Mucosa of stomach (tissue), 1 donor: ENCODE measurements around the gene RPS18.

Experiments used
- H3K27me3 ChIP-seq: one replicate; pipeline ENCODE4 v1.7.0; 2013; ENCODE audit warnings: mild to moderate bottlenecking, low read length; ENCODE audit not compliant: control insufficient read depth, insufficient read depth
- H3K36me3 ChIP-seq: one replicate; pipeline ENCODE4 v1.7.0; 2013; ENCODE audit warnings: low read length; ENCODE audit not compliant: control insufficient read depth, insufficient read depth
- H3K4me1 ChIP-seq: one replicate; pipeline ENCODE4 v1.7.0; 2013; ENCODE audit warnings: mild to moderate bottlenecking, low read length; ENCODE audit not compliant: control insufficient read depth, insufficient read depth
- H3K4me3 ChIP-seq: one replicate; pipeline ENCODE4 v1.7.0; 2013; ENCODE audit warnings: low read length
- H3K9ac ChIP-seq: one replicate; pipeline ENCODE4 v1.7.0; 2013; ENCODE audit warnings: mild to moderate bottlenecking, low read length, moderate library complexity
- H3K9me3 ChIP-seq: one replicate; pipeline ENCODE4 v1.7.0; 2013; ENCODE audit warnings: mild to moderate bottlenecking, low read length, moderate library complexity; ENCODE audit not compliant: control insufficient read depth
- donor health status: Pancreatic carcinoma.

RPS18 gene

DNA sequence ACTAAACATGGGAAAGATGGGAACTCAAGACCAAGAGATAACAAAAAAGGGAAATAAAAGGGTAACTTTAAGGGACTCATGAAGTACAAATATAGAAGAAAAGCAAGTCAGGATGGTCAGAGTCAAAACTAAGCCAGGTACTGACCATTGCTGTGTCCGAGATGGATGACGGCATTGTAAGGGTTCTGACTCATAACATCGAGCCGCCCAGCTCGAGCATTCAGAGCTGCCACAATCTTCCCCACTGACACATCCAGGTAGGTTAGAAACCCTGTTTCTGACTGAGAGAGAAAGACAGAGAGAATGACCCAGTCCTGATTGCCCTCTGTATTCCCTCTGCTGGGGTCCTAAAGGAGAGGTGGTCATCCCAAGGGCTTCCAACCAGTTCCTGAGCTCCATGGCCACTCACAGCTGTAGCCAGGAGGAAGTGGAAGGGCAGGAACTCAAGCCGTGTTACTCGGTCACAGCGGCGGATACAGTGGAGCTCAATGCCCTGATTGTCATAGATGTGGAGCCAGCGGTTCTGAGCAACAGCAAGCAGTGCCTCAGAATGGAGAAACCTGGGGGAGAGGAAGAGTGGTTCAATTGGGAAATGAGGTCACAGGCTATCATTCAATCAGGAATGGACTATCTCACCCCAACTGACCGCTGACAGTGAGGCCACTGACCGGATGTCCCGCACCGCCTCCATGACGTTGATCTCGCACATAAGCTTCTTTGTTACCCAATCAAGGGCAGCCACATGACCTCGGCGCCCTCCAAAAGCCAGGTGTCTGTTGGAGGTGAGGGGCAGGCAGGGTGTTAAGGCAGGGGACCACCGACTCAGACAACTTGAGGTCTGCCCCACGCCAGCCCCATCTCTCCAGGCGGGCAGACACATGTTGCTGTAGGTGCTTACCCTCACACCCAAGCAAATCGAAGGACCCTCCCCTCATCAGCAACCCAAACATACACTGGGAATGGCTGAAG, 15.4 kb downstream of the RPS18 start:
- Histone ChIP-seq H3K9ac (no peak overlapping the region), H3K4me1 (peaks cover 16% of the 10 kb centered on the region), H3K9me3 (no peaks in the 10 kb centered on the region), H3K4me3 (no peak overlapping the region), H3K27me3 (no peaks in the 10 kb centered on the region), H3K36me3 (peaks cover 4% of the 10 kb centered on the region)

DNA sequence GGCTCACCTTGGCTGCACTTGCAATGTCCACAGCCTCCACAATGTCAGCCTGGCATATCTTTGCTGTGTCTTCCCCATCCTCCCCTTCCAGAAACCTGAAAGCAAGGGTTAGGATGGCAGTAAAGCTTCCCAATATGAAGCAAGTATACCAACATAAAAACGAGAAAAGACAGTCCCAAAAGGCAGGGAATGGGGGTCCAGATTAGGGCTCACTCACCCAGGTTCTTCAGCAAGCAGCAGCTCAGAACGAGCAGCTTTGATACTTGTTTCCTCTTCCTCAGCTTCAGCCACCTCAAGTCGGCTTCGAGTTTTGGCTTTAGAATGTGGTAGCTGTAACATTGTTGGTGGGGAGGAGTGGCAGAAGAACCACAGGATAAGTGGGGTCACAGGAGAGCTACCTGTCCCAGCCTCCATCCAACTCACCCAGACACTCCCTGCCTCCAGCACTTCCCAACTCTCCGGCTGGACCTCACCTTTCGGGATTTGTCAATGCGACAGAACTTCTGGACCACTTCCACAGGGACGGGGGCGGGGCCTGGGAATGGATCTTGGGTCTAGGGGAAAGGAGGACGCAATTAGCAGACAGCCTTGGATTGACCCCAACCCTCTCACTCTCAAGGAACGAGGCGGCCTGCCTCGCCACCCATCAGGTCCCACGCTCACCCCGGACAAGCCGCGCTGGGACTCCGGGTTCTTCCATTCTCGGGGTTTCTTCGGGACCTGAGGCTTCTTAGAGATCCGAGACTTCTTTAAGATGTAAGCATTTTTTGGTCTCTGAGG, 16.5 kb downstream of the RPS18 start:
- Histone ChIP-seq H3K27me3 (no peaks in the 10 kb centered on the region), H3K4me3 (peak overlapping the region; percentile 78), H3K9me3 (no peaks in the 10 kb centered on the region), H3K4me1 (peaks cover 16% of the 10 kb centered on the region), H3K36me3 (no peaks in the 10 kb centered on the region), H3K9ac (peak overlapping the region; percentile 77)

DNA sequence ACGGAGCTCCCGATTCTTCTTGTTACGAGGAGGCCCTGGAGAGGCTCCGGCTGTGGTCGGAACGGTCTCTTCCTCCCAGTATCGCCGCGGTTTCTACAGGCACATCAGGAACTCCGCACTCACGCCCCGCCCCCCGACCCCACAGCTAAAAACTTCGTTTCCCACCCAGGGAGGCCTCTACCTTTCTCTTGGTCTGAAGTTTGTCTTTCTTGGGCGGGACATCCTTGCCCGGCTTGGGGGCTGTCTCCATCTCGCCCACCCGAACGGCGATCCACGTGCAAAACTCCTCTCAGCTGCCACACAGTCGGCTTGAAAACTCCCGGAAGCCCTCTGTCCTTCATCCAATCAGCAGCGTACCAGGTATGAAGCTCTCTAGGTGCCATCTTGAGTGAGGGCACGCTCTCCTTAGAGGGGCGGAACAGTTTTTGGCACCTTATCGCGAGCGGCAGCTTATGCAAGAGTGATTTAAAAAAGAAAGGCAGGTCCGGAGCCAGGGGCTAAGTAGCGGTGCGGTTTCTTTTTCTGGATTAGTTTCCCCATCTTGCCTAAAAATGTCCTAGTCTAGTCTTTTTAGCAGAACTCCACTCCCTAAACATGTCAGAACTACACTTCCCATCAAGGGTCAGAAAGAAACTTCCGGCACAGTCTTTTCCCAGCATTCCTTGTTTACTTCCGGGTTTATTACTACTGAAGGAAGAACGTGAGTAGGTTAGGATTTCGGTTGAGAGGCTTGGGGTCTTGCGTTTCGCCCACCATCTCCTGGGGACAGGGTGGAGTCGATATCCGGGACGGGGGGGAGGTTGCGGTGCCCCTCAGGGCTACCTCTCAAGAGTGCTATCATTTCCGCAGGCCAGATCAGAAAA, 17.3 kb downstream of the RPS18 start, which contains the start of the genes PFDN6 and WDR46:
Gene PFDN6 (plus strand): TSS at position 681 of the 863 bp plus-strand sequence. CDS start 256 bp downstream, outside the sequence.
Gene WDR46 (minus strand): TSS at position 319 of the 863 bp plus-strand sequence. CDS start 69 bp downstream, at position 250.
- Histone ChIP-seq H3K9ac (peak within 1 kb of the TSS; percentile 77), H3K27me3 (no peaks in the 10 kb centered on the region), H3K9me3 (no peaks in the 10 kb centered on the region), H3K36me3 (no peaks in the 10 kb centered on the region), H3K4me3 (peak within 1 kb of the TSS; percentile 78), H3K4me1 (peaks cover 16% of the 10 kb centered on the region)

DNA sequence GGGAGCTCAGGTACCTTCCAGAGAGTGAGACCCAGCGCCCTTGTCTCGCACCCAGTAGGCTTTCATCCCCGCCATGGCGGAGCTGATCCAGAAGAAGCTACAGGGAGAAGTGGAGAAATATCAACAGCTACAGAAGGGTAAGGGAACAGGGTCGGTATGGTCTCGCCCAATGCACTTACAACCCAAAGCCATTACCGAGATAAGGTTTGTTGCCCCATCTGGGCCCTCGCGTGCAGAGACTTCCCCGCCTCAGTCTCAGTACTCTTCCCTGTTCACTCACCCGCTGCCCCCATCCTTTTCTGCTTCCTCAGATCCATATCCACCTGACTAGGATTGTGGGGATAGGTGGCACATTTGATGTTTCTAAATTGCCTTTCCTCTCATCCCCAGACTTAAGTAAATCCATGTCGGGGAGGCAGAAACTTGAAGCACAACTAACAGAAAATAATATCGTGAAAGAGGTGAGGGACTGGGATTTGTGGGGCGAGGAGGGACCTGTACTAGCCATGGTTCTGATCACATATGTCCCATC, 18.0 kb downstream of the RPS18 start:
- Histone ChIP-seq H3K4me1 (peaks cover 16% of the 10 kb centered on the region), H3K9me3 (no peaks in the 10 kb centered on the region), H3K4me3 (peak overlapping the region; percentile 78), H3K36me3 (no peaks in the 10 kb centered on the region), H3K9ac (peak overlapping the region; percentile 77), H3K27me3 (no peaks in the 10 kb centered on the region)

DNA sequence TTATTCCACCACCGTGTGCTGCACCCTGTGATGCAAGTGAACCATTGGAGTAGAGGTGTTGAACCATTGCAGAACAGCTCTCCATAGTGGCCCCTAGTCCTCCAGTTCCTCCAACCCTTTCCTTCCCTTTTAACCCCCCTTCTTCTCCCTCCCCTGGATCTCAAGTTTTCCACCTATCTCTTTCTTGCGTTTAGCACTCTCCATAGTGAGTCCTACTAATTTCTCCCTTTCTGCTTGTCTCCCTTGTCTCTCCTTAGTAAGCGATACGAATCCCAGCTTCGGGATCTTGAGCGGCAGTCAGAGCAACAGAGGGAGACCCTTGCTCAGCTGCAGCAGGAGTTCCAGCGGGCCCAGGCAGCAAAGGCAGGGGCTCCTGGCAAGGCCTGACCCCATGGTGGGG, 18.6 kb downstream of the RPS18 start:
- Histone ChIP-seq H3K4me1 (peaks cover 16% of the 10 kb centered on the region), H3K36me3 (no peaks in the 10 kb centered on the region), H3K27me3 (no peaks in the 10 kb centered on the region), H3K4me3 (peak overlapping the region; percentile 78), H3K9me3 (no peaks in the 10 kb centered on the region), H3K9ac (peak overlapping the region; percentile 77)

DNA sequence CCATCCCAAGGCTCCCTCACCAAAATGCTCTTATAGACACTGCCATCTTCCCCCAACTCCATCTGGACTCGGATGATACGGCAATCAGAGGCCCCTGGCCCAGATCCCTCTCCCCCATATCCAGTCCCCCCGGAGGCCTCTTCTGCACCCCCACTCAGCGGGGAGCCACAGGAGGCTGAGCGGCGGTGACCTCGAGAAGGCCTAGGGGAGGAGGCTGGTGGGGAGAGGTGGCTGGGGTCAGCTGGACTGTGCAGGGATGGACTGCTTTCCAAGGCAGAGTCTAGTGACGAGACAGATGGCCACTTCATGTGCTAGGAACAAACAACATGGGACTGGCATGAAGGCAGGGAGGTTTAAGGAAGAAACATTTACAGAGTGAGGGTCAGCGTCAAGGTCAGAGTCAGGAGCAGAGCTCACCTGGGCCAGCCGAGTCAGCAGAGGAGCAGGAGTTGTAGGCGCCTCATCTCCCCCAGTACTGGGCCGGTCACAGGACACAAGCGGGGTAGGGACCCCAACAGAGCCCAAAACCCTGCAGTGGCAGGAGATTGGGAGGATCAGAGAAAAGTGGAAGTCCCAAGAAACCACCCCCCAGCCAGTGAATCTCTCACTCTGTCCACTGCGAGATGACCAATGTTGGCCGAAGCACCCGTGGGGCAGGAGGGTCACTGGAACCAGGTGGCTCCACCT, 21.3 kb downstream of the RPS18 start:
- no peak overlapping the region for H3K4me3 ChIP-seq
- no peak overlapping the region for H3K9ac ChIP-seq
- no peaks in the 10 kb centered on the region for H3K9me3 ChIP-seq
- H3K36me3 ChIP-seq = peaks cover 7% of the 10 kb centered on the region
- no peaks in the 10 kb centered on the region for H3K27me3 ChIP-seq
- H3K4me1 ChIP-seq = peaks cover 20% of the 10 kb centered on the region

DNA sequence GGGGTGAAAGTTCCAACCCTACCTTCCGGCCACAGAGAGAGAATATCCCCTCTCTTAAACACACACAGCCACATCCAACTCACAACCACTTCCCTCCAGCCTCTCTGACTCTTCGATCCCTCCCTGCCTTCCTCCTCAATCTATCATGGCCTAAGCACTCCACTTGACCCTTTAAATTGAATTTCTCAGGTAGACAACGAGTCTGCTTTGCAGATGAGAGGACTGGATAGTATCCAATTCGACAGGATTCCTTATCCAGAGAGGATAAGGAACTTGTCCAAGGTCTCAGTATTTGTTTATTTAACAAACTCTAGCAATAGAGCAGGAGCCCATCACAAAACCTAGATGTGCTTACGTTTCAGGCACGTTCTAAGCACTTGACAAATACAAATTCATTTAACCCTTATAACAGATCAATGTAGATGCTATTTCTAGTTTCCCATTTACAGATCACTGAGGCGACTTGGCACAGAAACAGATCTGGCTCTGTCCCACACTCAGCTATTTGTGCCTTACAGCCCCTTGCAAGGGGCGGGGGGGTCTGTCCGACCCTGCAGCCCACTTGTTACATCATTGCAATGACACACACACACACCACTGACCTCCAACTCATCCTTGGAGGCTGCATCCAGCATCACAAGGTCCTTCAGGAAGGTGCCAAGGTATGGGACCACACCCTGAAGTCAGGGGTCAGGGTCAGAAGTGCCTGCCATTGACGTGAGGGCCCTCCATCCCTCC, 22.4 kb downstream of the RPS18 start:
- no peak overlapping the region for H3K9ac ChIP-seq
- no peaks in the 10 kb centered on the region for H3K9me3 ChIP-seq
- no peaks in the 10 kb centered on the region for H3K27me3 ChIP-seq
- H3K4me1 ChIP-seq = peaks cover 16% of the 10 kb centered on the region
- H3K36me3 ChIP-seq = peaks cover 7% of the 10 kb centered on the region
- H3K4me3 ChIP-seq = no peak overlapping the region

DNA sequence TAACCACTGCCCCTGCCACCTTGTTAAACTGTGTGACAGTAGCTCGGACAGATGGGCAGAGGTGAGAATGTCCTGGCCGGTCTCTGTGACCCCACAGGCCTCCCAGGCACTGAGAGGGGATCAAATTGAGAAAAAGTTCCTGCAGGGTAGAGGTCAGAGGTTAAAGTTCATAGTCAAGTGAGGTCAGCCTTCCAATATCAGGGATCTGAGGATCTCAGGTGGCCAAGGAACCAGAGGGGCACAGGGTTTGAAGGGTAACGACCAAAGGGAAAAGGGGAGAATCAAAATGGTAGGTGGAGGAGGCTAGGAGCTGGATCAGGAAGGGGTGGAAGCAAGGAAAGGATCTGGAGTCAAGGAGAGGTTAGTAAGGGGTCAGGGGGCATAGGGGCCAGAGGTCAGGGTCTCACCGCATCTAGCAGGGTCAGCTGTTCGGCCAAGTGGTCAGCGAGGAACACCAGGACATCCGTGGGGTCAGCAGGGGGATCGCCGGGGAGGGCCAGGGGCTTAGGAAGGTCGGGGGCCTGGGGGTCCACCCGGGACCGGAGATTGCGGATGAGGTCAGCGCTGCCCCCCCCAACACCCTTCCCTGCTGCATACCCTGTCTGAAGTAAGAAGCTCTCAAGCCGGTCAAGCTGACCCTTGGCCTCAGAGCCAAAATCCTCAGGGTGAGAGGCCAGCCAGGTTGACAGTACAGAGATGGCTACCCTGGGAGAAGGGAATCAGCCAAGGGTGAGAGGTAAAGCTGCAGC, 23.9 kb downstream of the RPS18 start:
- no peak overlapping the region for H3K9ac ChIP-seq

DNA sequence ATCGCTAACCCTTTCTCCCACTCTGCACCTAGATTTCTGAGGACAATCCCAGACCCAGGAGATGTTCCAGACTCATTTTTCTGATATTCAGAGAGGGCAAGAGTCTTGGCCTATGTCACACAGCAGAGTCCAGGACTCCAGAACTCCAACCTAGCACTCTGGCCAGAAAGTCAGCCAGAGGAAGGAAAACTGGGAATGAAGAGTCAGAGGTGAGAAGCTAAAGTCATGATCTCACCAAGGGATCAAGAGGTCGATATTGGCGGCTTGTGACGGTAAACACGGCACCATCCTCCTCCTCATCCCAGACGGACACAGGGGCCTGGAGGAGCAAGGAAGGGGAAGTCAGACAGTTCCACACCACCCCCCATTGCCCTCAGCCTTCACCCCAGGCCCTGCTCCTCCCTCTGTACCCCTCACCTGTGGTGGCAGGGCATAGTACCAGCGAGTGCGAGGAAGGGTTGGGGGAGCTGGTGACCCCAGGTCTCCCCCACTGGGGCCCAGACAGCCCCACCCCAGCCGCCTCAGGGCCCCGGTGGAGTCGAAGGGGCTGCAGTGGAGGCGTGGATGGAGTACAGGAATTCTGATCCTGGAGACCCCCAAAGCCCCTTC, 25.0 kb downstream of the RPS18 start:
- Histone ChIP-seq H3K9me3 (no peaks in the 10 kb centered on the region), H3K9ac (peak overlapping the region; percentile 65), H3K4me1 (peaks cover 8% of the 10 kb centered on the region), H3K36me3 (peaks cover 7% of the 10 kb centered on the region), H3K4me3 (no peak overlapping the region), H3K27me3 (no peaks in the 10 kb centered on the region)

More for the DNA sequence above, 23.9 kb downstream of the RPS18 start:
- Histone ChIP-seq H3K4me3 (no peak overlapping the region), H3K27me3 (no peaks in the 10 kb centered on the region), H3K4me1 (peaks cover 8% of the 10 kb centered on the region), H3K36me3 (peaks cover 7% of the 10 kb centered on the region), H3K9me3 (no peaks in the 10 kb centered on the region)
